MCF 10A (cell line): Measurements from ENCODE around the gene COL6A3. TPM values are rescaled to one million over a fixed set of nuclear protein-coding genes. Genes with fewer than 3 reads are reported as not detected.

Source experiments
- BruUV-seq: library from RNA; stranded (reverse); fragments of 400-500 nt; replicated peaks from 2 replicates; lab custom pipeline; 2021; lab: Mats Ljungman, UMichigan
- CTCF ChIA-PET: fragments of 300-600 bp; sonication (Branson Sonifier 250); formaldehyde crosslinking; extraction: SDS; loops from one replicate; lab custom pipeline; 2021; ENCODE audit warnings: antibody characterized with exemption, inconsistent platforms; lab: Yijun Ruan, JAX
- POLR2A ChIA-PET: fragments of 300-600, 350-650 bp; sonication (Branson Sonifier 250); formaldehyde crosslinking; extraction: SDS; loops from one replicate; lab custom pipeline; 2020; ENCODE audit warnings: antibody characterized with exemption, inconsistent platforms; lab: Yijun Ruan, JAX
- DNase-seq: peaks from one replicate; pipeline ENCODE4 v3.0.0-alpha.2; 2018; ENCODE audit not compliant: unreplicated experiment
- H3K27ac Mint-ChIP-seq: one replicate; pipeline ENCODE4 v1.8.0; 2022; ENCODE audit warnings: mild to moderate bottlenecking, low read depth, mixed read lengths; ENCODE audit not compliant: unreplicated experiment
- H3K27me3 Mint-ChIP-seq: one replicate; pipeline ENCODE4 v1.8.0; 2022; ENCODE audit warnings: mixed read lengths; ENCODE audit not compliant: insufficient read depth, unreplicated experiment
- H3K36me3 Mint-ChIP-seq: one replicate; pipeline ENCODE4 v1.8.0; 2022; ENCODE audit warnings: mild to moderate bottlenecking, moderate library complexity, mixed read lengths; ENCODE audit not compliant: insufficient read depth, unreplicated experiment
- H3K4me1 Mint-ChIP-seq: one replicate; pipeline ENCODE4 v1.8.0; 2022; ENCODE audit warnings: mixed read lengths; ENCODE audit not compliant: insufficient read depth, unreplicated experiment
- H3K4me3 Mint-ChIP-seq: one replicate; pipeline ENCODE4 v1.8.0; 2022; ENCODE audit warnings: mild to moderate bottlenecking, moderate library complexity, mixed read lengths; ENCODE audit not compliant: unreplicated experiment
- H3K9me3 Mint-ChIP-seq: one replicate; pipeline ENCODE4 v1.8.0; 2022; ENCODE audit warnings: mixed read lengths; ENCODE audit not compliant: unreplicated experiment
- CTCF ChIP-seq: fragments of 200-600 bp; IDR thresholded peaks from one replicate; pipeline ENCODE4 v1.8.0; 2022; ENCODE audit warnings: antibody characterized with exemption, mild to moderate bottlenecking; ENCODE audit not compliant: unreplicated experiment
- intact Hi-C: fragments of 100-400 bp; cut with micrococcal nuclease; formaldehyde crosslinking; loops from 2 replicates; pipeline ENCODE4 v1.14.1; 2022
- total RNA-seq: library from RNA; stranded (reverse); gene quantifications from 2 replicates; pipeline ENCODE4 v1.2.3, GENCODE V29; 2022

COL6A3 gene
- total RNA-seq, 1 experiment from 2014 or later, result 0.19 TPM

- no peak for DNase-seq
- no peaks in the 10 kb centered on the region for H3K4me1 Mint-ChIP-seq
- no peak for TF ChIP-seq CTCF
- no peaks in the 10 kb centered on the region for H3K9me3 Mint-ChIP-seq
- BruUV-seq, result no TSS peak
- no peak overlapping the region for H3K27ac Mint-ChIP-seq
- intact Hi-C loops, result no loop called here
- ChIA-PET POLR2A (no interaction called here), CTCF (interaction anchor here (1.0 kb wide), 1 partner anchor 31 kb away, joined by 3 read pairs; no protein-coding TSS in a partner anchor)
- H3K27me3 Mint-ChIP-seq, result peaks cover 14% of the 10 kb centered on the region
- H3K36me3 Mint-ChIP-seq, result no peaks in the 10 kb centered on the region
- no peak overlapping the region for H3K4me3 Mint-ChIP-seq
These were observed 24.1 kb downstream of the COL6A3 start for GRCh38 chr2:237389831-237390230.

GRCh38 chr2:237388036-237388435 is 25.9 kb downstream of the COL6A3 start:
- Mint-ChIP-seq H3K4me1 (peaks cover 6% of the 10 kb centered on the region), H3K36me3 (no peaks in the 10 kb centered on the region), H3K4me3 (no peak overlapping the region), H3K27ac (no peak overlapping the region), H3K27me3 (peaks cover 5% of the 10 kb centered on the region), H3K9me3 (no peaks in the 10 kb centered on the region)
- CTCF ChIA-PET, result interaction anchor here (0.7 kb wide), 1 partner anchor 107 kb away, joined by 3 read pairs; no protein-coding TSS in a partner anchor
- no TSS peak for BruUV-seq
- POLR2A ChIA-PET, result no interaction called here
- TF ChIP-seq CTCF, result no peak
- intact Hi-C loops, result no loop called here
- DNase-seq, result no peak

- H3K36me3 Mint-ChIP-seq, result no peaks in the 10 kb centered on the region
- H3K9me3 Mint-ChIP-seq, result no peaks in the 10 kb centered on the region
- CTCF ChIA-PET, result no interaction called here
- H3K27me3 Mint-ChIP-seq, result peaks cover 10% of the 10 kb centered on the region
- DNase-seq, result no peak
- POLR2A ChIA-PET, result no interaction called here
- TF ChIP-seq CTCF, result no peak
- no peak overlapping the region for H3K4me3 Mint-ChIP-seq
- no TSS peak for BruUV-seq
- intact Hi-C loops, result no loop called here
- H3K4me1 Mint-ChIP-seq, result peaks cover 6% of the 10 kb centered on the region
- H3K27ac Mint-ChIP-seq, result no peak overlapping the region
These were observed 29.3 kb downstream of the COL6A3 start for GRCh38 chr2:237384672-237385020.

- POLR2A ChIA-PET, result no interaction called here
- Mint-ChIP-seq H3K9me3 (no peaks in the 10 kb centered on the region), H3K4me3 (no peak overlapping the region), H3K27me3 (peaks cover 13% of the 10 kb centered on the region), H3K36me3 (no peaks in the 10 kb centered on the region), H3K4me1 (peaks cover 6% of the 10 kb centered on the region), H3K27ac (no peak overlapping the region)
- intact Hi-C loops, result no loop called here
- no TSS peak for BruUV-seq
- TF ChIP-seq CTCF, result no peak
- peak; percentile 36 for DNase-seq
- CTCF ChIA-PET, result no interaction called here
These were observed 29.8 kb downstream of the COL6A3 start for GRCh38 chr2:237383991-237384671.
